CD14-positive monocyte (primary cell): ENCODE results near the gene FAM110C. TPM values are rescaled to one million over a fixed set of nuclear protein-coding genes. Genes with fewer than 3 reads are reported as not detected.

Experiments
- DNase-seq, 3 donors: peaks; one replicate each; pipeline ENCODE4 v3.0.0-alpha.2; 2011 to 2022
- H2AFZ ChIP-seq: 2 replicates; pipeline ENCODE4 v1.6.0; 2012; ENCODE audit warnings: mild to moderate bottlenecking, low read depth, low read length, inconsistent platforms; ENCODE audit not compliant: insufficient read depth, poor library complexity, severe bottlenecking
- H3K27ac ChIP-seq, 2 donors: 1 replicate in 1 of 2; 2 replicates in 1 of 2; pipeline ENCODE4 v1.5.1; 2012 to 2013; ENCODE audit warnings: low read length in 2 of 2, control low read depth in 1 of 2, inconsistent platforms in 1 of 2, low read depth in 1 of 2, mild to moderate bottlenecking in 1 of 2
- H3K27me3 ChIP-seq, 2 donors: one replicate each; pipeline versions ENCODE4 v1.6.0 to v1.6.1; 2011 to 2013; ENCODE audit warnings: low read length in 2 of 2; ENCODE audit not compliant: control insufficient read depth in 2 of 2, insufficient read depth in 2 of 2
- H3K36me3 ChIP-seq, 2 donors: replicated peaks in 1 of 2; 1 replicate in 1 of 2; 2 replicates in 1 of 2; pipeline versions ENCODE4 v1.5.1 to v1.6.1; 2012 to 2013; ENCODE audit warnings: low read length in 2 of 2, control low read depth in 1 of 2, inconsistent platforms in 1 of 2, mild to moderate bottlenecking in 1 of 2; ENCODE audit not compliant: insufficient read depth in 2 of 2, control insufficient read depth in 1 of 2
- H3K4me1 ChIP-seq, 2 donors: 1 replicate in 1 of 2; 2 replicates in 1 of 2; pipeline versions ENCODE4 v1.5.1 to v1.6.1; 2012 to 2013; ENCODE audit warnings: low read length in 2 of 2, control low read depth in 1 of 2, inconsistent platforms in 1 of 2, mild to moderate bottlenecking in 1 of 2, moderate library complexity in 1 of 2; ENCODE audit not compliant: insufficient read depth in 2 of 2, control insufficient read depth in 1 of 2
- H3K4me2 ChIP-seq: replicated peaks from 2 replicates; pipeline ENCODE3; 2012; ENCODE audit warnings: low read length, moderate library complexity, mild to moderate bottlenecking; ENCODE audit not compliant: poor library complexity, severe bottlenecking; ENCODE audit errors: extremely low read depth
- H3K4me3 ChIP-seq, 3 experiments: fragments of 200-600 bp in 1 of 3; sonication (generic) in 1 of 3; replicated peaks in 1 of 3; 1 replicate in 2 of 3; 2 replicates in 1 of 3; pipeline ENCODE4 v1.5.1; 2011 to 2013; ENCODE audit warnings: low read length in 3 of 3, mild to moderate bottlenecking in 3 of 3, control low read depth in 2 of 3, low read depth in 2 of 3, inconsistent platforms in 1 of 3, moderate library complexity in 1 of 3
- H3K79me2 ChIP-seq: 2 replicates; pipeline ENCODE4 v1.6.0; 2012; ENCODE audit warnings: mild to moderate bottlenecking, control low read depth, inconsistent platforms, low read length, moderate library complexity; ENCODE audit not compliant: insufficient read depth
- H3K9ac ChIP-seq: 2 replicates; pipeline ENCODE4 v1.6.0; 2017; ENCODE audit warnings: low read length, mild to moderate bottlenecking; ENCODE audit not compliant: insufficient read depth, poor library complexity, severe bottlenecking
- H3K9me3 ChIP-seq, 2 donors: replicated peaks in 1 of 2; 1 replicate in 1 of 2; 2 replicates in 1 of 2; pipeline versions ENCODE4 v1.5.1 to v1.6.1; 2012 to 2013; ENCODE audit warnings: low read length in 2 of 2, control low read depth in 1 of 2; ENCODE audit not compliant: control insufficient read depth in 1 of 2, insufficient read depth in 1 of 2
- H4K20me1 ChIP-seq: 2 replicates; pipeline ENCODE4 v1.6.0; 2012; ENCODE audit warnings: mild to moderate bottlenecking, low read length, control low read depth, moderate library complexity; ENCODE audit not compliant: insufficient read depth
- H3K27ac Mint-ChIP-seq, 7 donors: one replicate each; pipeline ENCODE4 v1.8.0; 2020; ENCODE audit warnings: mild to moderate bottlenecking in 7 of 7, mixed read lengths in 7 of 7, moderate library complexity in 6 of 7, inconsistent platforms in 2 of 7
- H3K27me3 Mint-ChIP-seq, 3 donors: one replicate each; pipeline ENCODE4 v1.8.0; 2021 to 2022; ENCODE audit warnings: low read depth in 3 of 3, mild to moderate bottlenecking in 3 of 3, mixed read lengths in 3 of 3, moderate library complexity in 3 of 3, inconsistent platforms in 1 of 3
- H3K36me3 Mint-ChIP-seq, 2 donors: one replicate each; pipeline ENCODE4 v1.8.0; 2020; ENCODE audit warnings: mixed read lengths in 2 of 2, inconsistent platforms in 1 of 2, mild to moderate bottlenecking in 1 of 2
- H3K4me1 Mint-ChIP-seq: one replicate; pipeline ENCODE4 v1.8.0; 2020; ENCODE audit warnings: mild to moderate bottlenecking, mixed read lengths
- H3K4me3 Mint-ChIP-seq, 2 donors: one replicate each; pipeline ENCODE4 v1.8.0; 2020; ENCODE audit warnings: mild to moderate bottlenecking in 2 of 2, mixed read lengths in 2 of 2, moderate library complexity in 1 of 2
- H3K9me3 Mint-ChIP-seq, 7 donors: one replicate each; pipeline ENCODE4 v1.8.0; 2020 to 2022; ENCODE audit warnings: mixed read lengths in 7 of 7, mild to moderate bottlenecking in 6 of 7, moderate library complexity in 6 of 7, inconsistent platforms in 2 of 7
- WGBS: methylation state at CpG from one replicate; pipeline ENCODE4 v1.1.5; 2013; ENCODE audit warnings: missing lambda C conversion rate; ENCODE audit not compliant: insufficient coverage; 5-methylcytosine and 5-hydroxymethylcytosine counted together
- intact Hi-C, 2 donors: fragments of 100-400 bp; cut with micrococcal nuclease; formaldehyde crosslinking; loops; one replicate each; pipeline versions ENCODE4 v1.15.0 to v1.15.1; 2023
- polyA plus RNA-seq, 3 donors: library from polyadenylated mRNA; depleted of rRNA in 1 of 3; unstranded in 2 of 3; stranded (reverse) in 1 of 3; fragments of 300-500 nt in 2 of 3; fragments of >200 nt in 1 of 3; fragmentation: Illumina TruSeq in 2 of 3; gene quantifications; 1 replicate in 2 of 3; 2 replicates in 1 of 3; pipeline ENCODE4 v1.2.3, GENCODE V29; 2012 to 2021
- TF ChIP-seq, protein P1 (sequence below): fragments of 200-600 bp; IDR thresholded peaks from one replicate; pipeline ENCODE4 v1.8.0; 2022; ENCODE audit warnings: antibody characterized with exemption, mild to moderate bottlenecking

The FAM110C gene
- polyA plus RNA-seq, 3 donors: not detected

DNA sequence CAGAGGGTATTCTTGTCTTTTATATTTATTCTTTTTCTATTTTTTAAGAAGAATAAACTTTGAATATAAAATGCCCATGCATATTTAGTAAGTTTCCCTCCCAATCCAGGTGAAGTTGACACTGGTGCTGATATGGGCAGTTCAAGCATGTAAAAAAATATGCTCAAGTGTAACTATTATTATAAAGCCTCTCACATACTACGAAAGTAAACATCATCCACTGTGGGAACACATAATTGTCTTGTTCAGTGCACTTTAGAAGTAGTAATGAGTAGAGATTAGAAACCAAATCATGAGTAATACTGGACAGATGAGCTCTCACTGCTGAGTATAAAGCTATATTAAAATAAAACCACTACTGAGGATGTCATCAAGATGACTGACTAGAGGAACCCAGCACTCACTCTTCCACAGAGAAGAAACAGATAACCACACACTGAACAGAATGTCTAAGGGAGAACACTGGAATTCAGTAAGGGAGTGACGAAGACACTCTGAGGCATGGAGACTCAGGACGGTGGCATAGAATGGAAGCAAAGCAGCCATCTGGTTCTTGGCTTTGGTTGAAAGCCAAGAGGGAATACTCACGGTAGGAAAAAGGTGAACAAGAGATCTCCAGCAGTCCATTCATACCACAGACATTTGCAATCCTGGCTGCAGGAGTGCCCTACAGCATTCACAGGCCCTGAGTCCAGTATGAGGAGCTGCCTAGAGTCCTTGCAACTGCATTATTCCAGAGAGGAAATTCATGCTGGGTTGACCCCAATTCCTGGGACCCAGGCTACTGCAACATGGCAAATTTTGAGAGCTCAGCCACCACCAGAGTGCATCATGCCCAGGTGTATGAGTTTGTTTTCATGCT lies 9.5 kb upstream of the FAM110C start:
- peaks cover 27 to 33% of the 10 kb centered on the region in 2 donors for H3K9me3 ChIP-seq
- no peak overlapping the region for H3K9ac ChIP-seq
- no peaks in the 10 kb centered on the region for H3K36me3 ChIP-seq
- no peak overlapping the region for H3K4me3 Mint-ChIP-seq
- no peaks in the 10 kb centered on the region for H3K4me1 Mint-ChIP-seq
- H3K27ac ChIP-seq: no peak overlapping the region
- H4K20me1 ChIP-seq: no peaks in the 10 kb centered on the region
- H3K36me3 Mint-ChIP-seq: no peaks in the 10 kb centered on the region
- DNase-seq: no peak
- H3K4me2 ChIP-seq: no peak overlapping the region
- no peaks in the 10 kb centered on the region for H3K4me1 ChIP-seq
- 96% methylated on average over 3 of the region's 4 CpGs for WGBS
- H3K4me3 ChIP-seq: no peak overlapping the region
- H3K27me3 Mint-ChIP-seq: peaks cover 0 to 4% (median 3%) of the 10 kb centered on the region in 3 donors
- H3K27me3 ChIP-seq: no peaks in the 10 kb centered on the region
- H3K27ac Mint-ChIP-seq: no peak overlapping the region
- no peaks in the 10 kb centered on the region for H3K79me2 ChIP-seq
- H2AFZ ChIP-seq: no peak overlapping the region
- intact Hi-C loops: no loop called here
- TF ChIP-seq, protein P1, sequence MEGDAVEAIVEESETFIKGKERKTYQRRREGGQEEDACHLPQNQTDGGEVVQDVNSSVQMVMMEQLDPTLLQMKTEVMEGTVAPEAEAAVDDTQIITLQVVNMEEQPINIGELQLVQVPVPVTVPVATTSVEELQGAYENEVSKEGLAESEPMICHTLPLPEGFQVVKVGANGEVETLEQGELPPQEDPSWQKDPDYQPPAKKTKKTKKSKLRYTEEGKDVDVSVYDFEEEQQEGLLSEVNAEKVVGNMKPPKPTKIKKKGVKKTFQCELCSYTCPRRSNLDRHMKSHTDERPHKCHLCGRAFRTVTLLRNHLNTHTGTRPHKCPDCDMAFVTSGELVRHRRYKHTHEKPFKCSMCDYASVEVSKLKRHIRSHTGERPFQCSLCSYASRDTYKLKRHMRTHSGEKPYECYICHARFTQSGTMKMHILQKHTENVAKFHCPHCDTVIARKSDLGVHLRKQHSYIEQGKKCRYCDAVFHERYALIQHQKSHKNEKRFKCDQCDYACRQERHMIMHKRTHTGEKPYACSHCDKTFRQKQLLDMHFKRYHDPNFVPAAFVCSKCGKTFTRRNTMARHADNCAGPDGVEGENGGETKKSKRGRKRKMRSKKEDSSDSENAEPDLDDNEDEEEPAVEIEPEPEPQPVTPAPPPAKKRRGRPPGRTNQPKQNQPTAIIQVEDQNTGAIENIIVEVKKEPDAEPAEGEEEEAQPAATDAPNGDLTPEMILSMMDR: no peak
- peaks cover 18 to 32% (median 24%) of the 10 kb centered on the region in 7 donors for H3K9me3 Mint-ChIP-seq

DNA sequence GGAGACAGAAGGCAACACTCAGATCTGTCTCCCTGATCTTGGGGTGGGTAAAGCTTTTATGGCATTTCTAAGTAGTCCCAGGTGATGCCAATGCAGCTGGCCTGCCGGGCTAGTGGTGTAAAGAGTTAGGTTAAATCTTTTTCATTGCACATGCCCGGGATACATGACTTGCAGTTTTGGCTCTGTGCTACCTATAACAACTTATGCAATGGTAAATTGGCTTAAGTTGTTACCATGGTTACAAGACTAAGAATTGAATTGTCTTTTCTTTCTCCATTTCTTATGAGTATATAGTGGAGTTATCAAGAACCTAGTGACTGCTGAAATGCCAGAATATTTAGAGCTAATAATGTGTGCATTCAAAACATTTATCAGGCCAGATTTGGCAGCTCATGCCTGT lies 5.3 kb upstream of the FAM110C start:
- H2AFZ ChIP-seq: no peak overlapping the region
- DNase-seq: no peak
- Mint-ChIP-seq H3K36me3 (peaks cover 0 to 2% of the 10 kb centered on the region in 2 donors), H3K27me3 (peaks cover 24 to 33% (median 31%) of the 10 kb centered on the region in 3 donors), H3K9me3 (peaks cover 8 to 21% (median 12%) of the 10 kb centered on the region in 7 donors), H3K4me1 (no peaks in the 10 kb centered on the region), H3K4me3 (no peak overlapping the region), H3K27ac (no peak overlapping the region)
- TF ChIP-seq, protein P1: no peak
- intact Hi-C loops: no loop called here
- H3K27ac ChIP-seq: no peak overlapping the region
- H3K36me3 ChIP-seq: no peaks in the 10 kb centered on the region
- no peak overlapping the region for H3K9ac ChIP-seq
- no CpG with 5 or more reads among the region's 2 CpGs for WGBS
- H3K4me1 ChIP-seq: no peaks in the 10 kb centered on the region
- H3K27me3 ChIP-seq: peaks cover 16 to 22% of the 10 kb centered on the region in 2 donors
- peaks cover 13 to 17% of the 10 kb centered on the region in 2 donors for H3K9me3 ChIP-seq
- no peaks in the 10 kb centered on the region for H4K20me1 ChIP-seq
- H3K79me2 ChIP-seq: no peaks in the 10 kb centered on the region
- H3K4me3 ChIP-seq: no peak overlapping the region
- no peak overlapping the region for H3K4me2 ChIP-seq
